Midbrain (tissue), 1 donor: ENCODE measurements around the gene XCL1.
"Not testable (repeated sequence)": the region's sequence is repeated elsewhere in the genome, so short reads cannot be mapped to it uniquely, and the experiment has no call there.

ENCODE experiments used
- DNase-seq: peaks from one replicate; lab custom pipeline; 2025; lab: John Stamatoyannopoulos, UW

The XCL1 gene, protein sequence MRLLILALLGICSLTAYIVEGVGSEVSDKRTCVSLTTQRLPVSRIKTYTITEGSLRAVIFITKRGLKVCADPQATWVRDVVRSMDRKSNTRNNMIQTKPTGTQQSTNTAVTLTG

DNA sequence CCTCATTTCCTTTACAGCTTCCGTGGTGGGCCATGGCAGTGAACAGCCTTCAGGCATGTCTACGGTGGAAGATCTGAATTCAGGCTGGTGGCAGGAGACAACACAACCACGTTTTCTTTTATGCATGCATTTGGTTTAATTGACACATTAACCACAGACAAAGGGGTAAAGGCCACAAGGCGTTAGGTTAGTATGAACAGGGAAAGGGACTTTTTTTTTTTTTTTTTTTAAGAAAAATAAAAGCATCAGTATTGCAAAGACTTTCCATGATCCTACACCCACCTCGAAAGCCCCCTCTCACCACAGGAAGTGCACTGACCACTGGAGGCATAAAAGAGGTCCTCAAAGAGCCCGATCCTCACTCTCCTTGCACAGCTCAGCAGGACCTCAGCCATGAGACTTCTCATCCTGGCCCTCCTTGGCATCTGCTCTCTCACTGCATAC is at the start of gene XCL1:
Gene XCL1, plus strand, starts transcription at position 361 of the 444 bp plus-strand sequence. Its CDS starts 33 bp downstream, at position 394.
- DNase-seq: not testable (repeated sequence)

DNA sequence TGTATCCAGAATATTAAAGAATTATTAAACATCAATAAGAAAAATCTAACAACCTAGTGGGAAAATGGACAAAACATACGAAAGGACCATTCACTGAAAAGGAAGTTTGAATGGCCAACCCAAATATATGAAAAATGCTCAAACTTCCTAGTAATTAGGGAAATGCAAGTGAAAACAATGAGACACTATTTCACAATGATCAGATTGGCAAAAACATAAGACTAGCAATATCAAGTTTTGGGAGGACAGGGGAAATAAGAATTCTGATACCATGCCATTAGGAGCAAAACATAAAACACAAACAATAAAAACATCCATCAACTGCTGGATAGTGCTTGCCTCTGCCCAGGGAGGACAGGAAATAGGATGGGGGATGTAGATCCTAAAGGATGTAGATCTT is 46.9 kb upstream of the XCL1 start:
- DNase-seq: no peak

DNA sequence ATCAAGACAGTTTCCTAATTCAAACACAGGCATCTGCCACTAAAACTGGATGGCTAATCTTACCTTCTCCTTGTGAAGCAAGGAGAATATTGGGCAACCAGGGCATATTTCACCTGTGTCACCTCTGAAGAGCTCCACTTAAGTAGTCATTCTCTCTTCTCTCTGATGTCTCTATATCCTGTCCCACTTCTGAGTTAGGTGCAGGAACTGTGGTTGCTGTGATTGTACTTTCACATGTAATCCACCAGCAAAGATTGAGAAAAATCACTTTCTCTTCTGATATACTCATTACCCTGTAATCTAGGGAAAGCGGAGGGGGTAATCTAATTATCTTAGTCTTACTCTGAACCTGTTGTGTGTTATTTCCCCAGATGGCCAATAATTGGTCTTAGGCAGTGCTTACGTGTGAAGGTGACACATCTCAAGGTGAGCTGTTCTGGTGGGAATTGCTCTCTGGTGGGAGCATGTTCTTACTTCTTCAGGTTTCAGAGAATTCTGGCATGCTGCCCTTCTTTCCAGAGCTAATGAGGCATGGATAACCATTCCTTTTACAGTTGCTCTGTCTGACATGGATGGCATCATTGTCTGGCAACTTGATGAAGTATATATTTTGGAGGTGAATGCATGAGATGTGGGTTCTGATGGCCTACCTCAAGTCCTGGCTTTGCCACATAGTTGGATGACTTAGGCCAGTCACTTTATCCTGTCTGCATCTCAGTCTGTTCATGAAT is 44.6 kb upstream of the XCL1 start:
- no peak for DNase-seq

DNA sequence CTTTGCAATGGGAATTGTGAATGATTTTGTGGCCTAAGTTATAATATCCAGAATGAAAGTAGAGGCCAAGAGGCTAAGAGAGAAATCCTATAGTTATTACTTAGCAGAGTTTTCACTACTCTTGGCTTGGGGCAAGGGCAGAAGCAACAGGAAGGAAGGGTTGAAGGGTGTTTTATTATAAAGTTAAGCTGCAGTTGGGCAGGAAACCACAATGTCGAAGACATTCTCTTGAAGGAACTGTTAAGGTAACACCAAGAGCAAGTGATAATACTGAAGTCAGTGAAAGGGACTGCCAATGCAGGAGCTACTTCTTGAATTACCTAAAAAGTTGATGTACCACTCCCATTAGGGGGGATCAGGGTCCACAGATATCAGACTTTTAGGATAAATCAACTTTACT is 40.9 kb upstream of the XCL1 start:
- no peak for DNase-seq

DNA sequence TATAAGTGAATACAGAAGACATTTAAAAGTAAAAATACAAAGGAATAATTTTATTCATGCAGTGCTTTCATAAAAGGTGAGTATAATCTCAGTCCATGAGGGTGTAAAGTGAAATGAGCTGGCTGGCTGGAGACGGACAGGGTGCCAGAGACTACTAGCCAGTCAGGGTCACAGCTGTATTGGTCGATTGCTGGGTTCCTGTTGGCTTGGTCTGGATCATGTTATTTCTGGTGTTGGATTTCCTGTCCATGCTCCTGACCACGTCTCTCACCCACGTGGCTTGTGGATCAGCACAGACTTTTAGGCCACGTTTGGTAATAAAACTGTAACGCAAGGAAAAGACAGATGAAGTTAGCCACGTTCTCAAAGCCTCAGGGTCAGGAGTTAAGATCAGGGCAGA is 35.6 kb upstream of the XCL1 start:
- not testable (repeated sequence) for DNase-seq

DNA sequence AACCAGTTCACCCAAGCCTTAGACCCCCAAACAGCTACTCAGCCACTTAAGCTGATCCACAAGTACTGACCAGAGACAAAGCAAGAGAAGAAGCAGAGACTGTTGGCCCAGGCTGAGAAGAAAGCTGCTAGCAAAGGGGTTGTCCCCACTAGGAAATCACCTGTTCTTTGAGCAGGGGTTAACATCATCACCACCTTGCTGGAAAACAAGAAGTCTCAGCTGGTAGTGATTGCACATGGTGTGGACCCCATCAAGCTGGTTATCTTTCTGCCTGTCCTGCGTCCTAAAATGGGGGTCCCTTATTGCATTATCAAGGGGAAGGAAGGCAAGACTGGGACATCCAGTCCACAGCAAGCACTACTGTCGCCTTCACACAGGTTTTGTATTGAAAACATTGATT is 33.4 kb upstream of the XCL1 start:
- DNase-seq: not testable (repeated sequence)

DNA sequence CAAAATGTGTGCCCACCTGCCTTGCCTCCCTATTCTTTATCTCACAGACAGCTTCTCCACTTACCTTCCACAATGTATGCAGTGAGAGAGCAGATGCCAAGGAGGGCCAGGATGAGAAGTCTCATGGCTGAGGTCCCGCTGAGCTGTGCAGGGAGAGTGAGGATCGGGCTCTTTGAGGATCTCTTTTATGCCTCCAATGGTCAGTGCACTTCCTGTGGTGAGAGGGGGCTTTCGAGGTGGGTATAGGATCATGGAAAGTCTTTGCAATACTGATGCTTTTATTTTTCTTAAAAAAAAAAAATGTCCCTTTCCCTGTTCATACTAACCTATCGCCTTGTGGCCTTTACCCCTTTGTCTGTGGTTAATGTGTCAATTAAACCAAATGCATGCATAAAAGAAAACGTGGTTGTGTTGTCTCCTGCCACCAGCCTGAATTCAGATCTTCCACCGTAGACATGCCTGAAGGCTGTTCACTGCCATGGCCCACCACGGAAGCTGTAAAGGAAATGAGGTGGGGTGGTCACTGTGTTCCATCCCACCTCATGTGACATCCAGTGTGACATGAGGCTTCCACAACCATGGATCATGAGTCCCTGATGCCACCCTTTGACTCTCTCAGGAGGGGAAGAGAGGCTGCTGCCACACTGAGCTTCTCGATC is 32.4 kb upstream of the XCL1 start, which contains the start of gene XCL2:
Gene XCL2, minus strand, starts transcription at position 158 of the 659 bp plus-strand sequence. Its CDS starts 33 bp downstream, at position 125.
- DNase-seq: not testable (repeated sequence)

DNA sequence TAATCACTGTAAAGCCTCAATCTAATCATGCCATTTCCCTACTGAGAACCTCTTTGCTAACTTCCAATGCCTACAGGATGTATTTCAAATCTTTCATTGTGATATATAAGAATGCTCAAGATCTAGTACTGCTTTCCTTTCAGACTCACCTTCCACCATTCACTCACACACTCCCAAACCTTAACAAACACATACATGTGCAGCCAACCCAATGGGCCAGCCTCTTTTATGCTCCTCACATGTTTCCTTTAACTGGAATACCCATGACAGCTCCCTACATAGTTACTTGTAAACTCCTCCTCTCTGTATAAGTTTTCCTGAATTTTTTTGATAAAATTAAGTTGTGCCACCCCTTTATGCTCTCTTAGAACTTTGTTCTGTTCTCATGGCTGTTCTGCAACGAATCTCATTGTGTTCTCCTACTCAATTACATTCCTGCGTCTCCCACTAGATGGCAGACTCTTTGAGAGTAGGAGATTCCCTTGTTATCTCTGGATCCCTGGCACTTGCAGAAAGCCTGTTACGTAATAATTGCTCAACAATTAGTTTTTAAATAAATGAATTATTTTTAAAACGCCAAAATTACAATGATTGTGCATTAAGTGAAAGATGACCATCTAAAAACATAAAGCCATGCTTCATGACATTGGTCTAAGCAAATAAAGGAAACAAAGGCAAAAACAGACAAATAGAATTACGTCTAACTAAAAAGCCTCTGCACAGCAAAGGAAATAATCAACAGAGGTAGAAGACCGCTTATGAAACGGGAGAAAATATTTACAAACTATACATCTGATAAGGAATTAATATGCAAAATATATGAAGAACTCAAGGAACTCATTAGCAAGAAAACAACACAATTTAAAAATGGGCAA is 30.5 kb upstream of the XCL1 start:
- not testable (repeated sequence) for DNase-seq

DNA sequence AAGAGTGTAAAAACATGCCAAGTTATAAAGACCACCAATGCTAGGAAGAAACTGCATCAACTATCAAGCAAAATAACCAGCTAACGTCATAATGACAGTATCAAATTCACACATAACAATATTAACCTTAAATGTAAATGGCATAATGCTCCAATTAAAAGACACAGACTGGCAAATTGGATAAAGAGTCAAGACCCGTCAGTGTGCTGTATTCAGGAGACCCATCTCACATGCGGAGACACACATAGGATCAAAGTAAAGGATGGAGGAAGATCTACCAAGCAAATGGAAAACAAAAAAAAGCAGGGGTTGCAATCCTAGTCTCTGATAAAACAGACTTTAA is 29.9 kb upstream of the XCL1 start:
- not testable (repeated sequence) for DNase-seq

DNA sequence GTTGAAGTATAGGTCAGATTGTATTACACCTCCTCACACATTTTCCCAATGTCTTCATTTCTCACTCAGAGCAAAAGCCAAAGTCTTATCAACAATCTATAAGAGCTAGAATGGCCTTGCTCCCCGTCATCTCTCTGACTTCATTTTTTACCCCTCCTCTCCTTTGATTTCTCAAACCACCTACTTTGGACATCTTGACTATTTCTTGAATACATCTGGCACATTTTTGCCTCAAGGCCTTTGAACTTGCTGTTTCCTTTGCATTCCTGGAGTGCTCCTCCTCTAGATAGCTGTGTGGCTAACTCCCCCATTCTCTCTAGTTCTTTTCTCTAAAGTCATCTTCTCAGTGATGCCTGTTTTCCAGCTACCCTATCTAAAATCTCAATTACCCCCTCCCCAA is 25.4 kb upstream of the XCL1 start:
- no peak for DNase-seq

DNA sequence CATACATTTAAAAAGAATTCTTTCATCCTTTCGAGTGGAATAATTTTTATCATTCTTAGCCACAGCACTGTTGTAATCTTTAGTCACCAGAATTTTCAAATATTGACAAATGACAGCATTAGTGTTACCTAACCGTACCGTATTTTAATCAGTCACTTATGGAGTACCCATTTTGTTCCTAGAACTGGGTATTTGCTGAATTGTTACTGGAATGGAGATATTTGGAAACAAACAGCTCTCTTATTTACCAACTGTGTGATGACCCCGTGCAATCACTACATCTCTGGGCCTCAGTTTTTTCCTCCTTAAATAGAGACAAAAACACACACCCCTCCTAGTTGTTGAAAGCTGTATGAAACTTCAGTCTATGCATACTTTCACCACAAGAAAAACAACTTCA is 24.7 kb upstream of the XCL1 start:
- DNase-seq: no peak

DNA sequence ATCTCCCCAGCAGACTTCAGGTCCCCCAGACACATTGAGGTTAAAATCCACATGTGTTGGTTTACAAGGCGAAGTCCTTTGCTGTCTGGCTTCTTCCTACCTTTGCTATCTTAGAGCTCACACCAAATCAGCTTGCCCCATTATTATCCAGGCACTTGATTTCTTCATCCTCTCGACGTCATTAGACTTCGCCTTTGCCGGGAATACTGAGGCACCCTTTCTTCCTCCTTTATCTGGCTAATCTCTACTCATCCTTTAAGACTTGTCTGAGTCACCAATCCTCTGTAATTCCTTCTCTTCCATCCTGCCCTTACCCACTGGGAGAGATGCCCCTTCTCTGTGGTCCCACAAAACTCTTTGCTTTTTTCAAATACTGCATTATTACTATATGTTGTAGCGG is 23.4 kb upstream of the XCL1 start:
- DNase-seq: no peak

DNA sequence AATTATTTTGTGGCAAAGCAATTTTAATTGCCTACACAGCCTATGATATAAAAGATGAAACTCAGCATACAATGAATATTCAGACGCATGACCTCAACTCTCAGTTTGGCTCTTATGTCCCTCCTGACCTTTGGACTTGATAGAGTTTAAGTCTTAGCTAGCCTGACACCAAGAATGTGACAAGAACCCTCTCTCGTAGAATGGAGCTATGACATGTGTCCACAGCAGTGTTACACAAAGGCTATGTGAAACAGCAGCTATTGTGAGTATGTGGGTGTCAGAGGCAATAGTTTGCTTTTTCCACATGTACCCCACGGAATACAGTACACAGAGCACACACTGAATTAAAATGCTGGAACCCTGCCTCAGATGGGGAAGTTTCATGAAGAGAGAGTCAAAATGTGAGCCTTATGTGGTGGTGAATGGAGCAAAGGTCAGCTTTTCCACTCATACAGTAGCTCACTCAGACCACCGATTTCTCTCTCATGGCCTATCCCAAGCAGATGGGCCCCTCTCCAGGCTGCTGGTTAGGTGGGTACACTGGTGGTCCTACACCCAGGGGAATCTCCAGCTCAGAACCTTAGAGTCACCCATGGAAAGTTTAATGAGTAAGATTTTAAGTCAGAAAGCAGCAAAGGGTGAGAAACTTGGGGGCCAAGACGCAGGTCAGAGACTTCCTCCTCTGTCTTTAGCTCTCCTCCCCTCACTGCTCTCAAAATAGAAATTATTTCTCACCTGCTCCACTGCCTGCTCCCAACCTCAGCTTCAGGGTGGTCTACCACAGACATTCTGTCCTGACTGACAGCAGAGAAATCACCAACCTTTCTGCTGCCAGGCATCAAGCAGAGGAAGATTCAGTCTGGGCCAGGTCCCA is 22.5 kb upstream of the XCL1 start:
- no peak for DNase-seq

DNA sequence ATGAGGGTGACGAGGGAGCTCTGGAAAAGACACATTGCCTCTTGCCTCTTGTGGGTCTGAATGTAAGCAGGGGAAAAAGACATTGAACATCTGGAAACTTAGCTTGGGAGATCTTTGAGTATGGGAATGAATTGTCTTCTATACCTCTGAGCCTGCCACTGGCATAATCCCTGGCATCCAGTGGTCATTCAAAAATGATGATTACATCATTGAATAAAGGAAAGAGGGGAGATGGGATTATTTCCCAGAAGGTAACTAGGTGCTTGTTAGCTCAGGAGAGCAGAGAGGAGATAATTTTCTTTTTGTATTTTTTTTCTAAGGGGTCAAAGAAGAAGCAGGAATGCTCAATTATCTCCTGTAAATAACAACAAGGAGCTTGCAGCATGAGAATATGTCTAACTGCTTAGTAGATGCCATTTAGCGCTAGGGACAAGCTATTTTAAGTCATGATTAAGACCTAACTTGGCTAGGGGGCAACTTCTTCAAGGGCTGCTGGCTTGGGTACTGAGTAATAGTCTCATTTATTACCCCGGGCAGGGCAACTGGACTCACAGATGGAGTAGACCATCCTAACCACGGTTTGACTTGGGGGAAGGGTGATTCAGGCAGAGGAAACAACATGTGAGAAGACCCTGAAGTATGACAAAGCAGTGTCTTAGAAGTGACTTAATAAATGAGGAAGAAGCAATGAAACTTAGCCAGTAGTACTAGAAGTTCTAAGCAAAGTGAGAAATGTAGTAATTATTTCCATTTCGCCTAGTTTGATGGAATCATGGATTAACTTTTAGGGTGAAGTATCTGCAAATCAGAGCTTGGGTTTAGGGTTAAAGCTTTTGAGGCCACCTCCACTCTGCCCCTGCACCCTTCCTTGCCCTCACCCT is 21.6 kb upstream of the XCL1 start:
- no peak for DNase-seq

DNA sequence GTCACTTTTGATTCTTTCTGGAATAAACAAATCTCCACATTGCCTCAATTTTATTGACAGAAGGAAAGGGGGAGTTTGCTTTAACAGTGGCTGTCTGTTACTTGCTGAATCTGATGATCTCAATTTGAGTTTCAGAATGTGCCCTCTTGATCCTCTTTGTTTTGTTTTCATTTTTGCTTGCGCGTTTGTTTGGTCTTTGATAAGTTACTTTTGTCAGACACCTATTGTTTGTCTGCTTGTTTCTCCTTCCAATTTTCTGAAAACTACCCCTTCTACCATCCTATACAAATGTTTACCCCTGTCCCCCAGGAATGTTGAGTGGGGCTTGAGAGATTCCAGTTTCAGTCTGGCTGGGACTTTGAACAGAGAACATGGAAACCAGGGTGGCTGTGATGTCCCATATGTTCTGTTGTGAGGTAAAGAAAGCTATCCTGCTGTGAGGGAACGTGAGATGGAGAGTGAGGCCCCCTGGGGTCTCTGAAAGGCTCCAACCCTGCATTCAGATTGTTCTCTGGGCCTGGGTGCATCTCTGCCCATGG is 20.8 kb upstream of the XCL1 start:
- no peak for DNase-seq

DNA sequence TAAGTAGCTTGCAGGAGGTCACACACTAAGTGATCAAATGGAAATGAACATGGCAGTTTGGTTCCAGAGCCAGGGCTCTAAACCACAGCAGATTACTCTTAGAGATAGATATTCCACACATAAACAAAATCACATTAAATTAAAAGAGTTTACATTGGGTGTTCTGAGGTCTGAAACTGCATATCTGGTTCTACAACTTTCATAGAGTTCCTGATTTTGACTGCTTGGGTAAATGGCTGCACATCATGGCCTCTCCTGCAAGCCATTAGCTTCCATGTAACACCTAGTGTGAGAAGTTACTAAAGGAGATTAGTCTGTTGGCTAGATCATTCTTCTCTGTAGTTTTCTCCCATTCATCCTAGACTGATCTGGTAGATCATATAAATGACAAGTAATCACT is 19.8 kb upstream of the XCL1 start:
- DNase-seq: no peak

DNA sequence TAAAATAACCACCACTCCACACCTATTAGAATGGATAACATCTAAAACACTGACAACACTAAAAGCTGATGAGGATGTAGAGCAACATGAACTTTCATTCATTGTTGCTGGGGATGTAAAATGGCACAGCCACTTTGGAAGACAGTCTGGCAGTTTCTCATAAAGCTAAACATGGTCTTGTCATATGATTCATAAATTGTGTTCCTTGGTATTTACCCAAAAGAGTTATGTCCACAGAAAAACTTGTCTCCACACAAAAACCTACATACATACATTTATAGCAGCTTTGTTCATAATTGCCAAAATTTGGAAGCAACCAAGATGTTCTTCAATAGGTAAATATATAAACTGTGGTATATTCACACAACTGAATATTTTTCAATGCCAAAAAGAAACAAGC is 16.0 kb upstream of the XCL1 start:
- no peak for DNase-seq

DNA sequence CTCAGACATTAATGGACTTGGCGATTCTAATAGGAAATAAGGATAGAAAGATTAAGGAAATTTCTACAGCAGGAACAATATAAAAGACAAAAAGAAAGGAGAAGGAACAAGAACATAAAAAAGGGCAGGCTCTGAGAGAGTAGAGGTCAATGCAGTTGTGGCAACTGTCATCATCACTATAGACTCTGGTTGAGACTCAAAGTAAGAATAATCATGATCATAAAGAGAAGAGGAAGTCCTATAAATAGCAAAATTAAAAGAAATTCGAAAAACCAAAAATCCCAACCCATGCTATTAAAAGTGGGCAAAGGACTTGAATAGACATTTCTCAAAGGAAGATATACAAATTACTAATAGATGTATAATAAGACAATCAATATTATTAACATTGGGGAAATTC is 14.4 kb upstream of the XCL1 start:
- no peak for DNase-seq

DNA sequence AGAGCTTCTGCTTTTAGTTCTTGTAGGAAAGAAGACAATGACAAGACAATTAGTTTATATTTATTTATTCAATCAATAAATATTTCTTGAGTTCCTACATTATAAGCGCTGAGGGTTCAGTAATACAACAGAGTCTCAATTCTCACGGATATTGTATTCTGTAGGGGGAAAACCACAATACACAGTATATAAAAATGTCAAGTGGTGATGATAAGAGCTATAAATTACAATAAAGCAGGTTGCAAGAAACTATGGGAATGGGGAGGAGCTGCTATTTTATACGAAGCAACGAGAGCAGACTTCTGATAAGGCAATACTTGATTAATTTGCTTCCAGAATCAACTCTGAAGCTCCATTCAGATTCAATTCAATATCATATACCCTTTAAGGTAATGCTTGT is 10.6 kb upstream of the XCL1 start:
- DNase-seq: no peak

DNA sequence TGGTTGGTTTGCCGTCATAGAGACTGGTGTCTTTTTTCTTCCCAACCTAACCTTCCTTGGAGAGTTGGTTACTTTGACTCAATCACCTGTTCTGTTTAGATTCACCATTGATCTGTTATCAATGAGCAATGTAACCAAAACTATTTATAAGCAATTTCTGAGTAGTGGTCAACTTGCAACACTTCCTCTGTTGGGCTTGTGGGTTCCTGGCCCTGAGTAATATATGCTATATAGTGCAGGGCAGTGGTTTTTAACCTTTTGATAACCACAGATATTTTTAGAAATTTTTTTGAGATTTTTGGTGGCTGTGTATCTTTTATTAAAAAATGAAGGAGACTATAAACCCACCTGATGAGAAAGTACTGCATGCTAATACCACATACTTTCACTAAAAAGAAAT is 9.4 kb upstream of the XCL1 start:
- no peak for DNase-seq
